ENCODE results near the gene FOXN3.

The FOXN3 gene

DNA sequence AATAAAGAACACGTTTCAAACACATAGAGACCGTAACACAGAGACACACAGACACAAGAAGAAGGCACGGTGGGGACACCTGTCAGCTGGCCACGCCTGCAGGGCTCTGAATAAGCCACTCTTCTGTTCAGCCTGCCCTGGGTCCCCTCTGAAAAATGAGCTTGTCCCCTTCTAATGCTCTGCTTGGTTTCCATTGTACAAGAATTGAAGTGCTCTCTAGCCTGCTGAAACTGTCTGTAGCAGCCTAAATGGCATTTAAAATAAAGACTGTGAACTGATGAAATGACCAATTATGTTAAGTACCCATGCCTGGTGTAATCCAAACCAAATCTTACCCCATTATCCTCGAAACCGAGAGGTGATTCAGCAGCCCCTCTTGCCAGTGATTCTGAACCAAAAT is 139.8 kb downstream of the FOXN3 start:
- DNase-seq (ENCODE audit: low read depth, low spot score): no peak

DNA sequence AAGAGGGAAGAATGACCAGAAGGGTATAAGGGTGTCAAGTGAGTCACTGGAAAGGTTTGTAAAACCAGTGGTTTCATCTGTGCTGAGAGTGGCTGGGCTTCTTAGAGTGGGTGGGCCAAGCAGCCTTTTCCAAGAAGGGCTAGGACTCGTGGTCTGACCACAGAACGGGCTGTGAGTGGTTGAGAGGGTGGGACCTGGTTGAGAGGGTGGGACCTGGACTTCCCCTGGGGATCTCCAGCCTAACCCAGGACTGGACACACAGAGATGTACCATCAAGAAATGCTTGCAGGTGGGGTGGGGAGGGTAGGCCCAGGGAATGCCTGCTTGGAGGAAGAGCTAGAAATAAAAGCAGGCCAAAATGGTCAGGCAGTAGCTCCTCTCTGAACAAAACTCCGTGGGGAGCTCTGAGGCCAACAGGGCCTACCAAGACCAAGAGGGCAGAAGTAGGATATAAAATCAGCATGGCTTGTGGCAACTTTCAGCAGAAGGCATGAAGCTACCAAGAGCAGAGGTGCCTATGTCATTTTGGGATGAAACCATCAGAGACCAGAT is 140.5 kb downstream of the FOXN3 start:
- peak; percentile 86 for DNase-seq (ENCODE audit: low read depth, low spot score)

DNA sequence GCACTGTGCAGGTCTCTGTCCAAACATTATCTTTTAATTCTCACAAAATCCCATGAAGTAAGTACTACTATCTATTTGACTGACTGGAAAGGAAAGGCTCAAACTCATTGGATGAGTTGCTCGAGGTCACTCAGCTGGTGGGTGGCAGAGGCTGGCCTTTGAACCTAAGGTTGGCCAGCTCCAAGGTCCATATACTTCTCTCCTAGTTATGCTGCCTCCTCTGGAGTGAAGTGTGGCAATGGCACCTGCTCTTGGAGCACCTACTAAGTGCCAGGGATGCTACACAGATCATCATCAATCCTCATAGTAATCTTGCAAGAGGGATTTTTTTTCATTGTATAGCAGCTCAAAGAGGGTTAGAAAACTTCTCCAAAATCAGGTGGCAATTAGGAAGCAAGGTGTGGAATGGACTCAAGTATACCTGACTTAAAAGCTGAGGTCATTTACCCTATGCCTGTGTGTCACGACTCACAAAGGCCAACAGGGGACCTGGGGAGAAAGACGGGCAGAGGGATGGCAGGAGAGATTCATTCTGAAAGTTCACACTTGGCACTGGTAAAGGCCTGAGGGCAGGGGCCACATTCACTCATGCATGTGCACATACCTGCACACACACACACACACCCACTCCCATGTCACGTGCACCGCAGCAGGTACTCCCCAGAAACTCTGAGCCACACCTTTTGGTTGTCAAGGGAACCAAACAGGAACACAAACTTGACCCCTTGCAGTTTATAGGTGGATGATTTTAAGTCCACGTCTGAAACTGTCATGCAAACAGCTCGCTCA is 146.4 kb downstream of the FOXN3 start:
- no peak for DNase-seq (ENCODE audit: low read depth, low spot score)

DNA sequence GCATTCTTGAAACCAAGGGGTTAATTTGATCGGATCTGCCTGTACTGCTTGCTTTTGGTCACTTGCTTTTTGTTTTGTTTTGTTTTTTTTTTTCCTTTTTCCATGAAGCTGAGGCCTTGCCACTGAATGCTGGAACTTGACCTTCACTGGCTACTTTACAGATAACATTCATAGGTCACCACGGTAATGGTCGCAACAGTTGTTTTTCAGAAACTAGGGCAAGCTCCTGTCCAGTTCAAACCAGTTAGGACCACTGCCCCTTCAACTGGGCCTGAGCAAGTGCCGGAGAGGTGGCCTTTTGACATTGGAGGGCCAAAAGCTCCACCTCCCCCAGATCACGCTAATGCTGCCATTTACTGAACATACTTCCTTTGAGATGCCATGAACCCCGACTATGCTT is 147.6 kb downstream of the FOXN3 start:
- no peak for DNase-seq (ENCODE audit: low read depth, low spot score)

DNA sequence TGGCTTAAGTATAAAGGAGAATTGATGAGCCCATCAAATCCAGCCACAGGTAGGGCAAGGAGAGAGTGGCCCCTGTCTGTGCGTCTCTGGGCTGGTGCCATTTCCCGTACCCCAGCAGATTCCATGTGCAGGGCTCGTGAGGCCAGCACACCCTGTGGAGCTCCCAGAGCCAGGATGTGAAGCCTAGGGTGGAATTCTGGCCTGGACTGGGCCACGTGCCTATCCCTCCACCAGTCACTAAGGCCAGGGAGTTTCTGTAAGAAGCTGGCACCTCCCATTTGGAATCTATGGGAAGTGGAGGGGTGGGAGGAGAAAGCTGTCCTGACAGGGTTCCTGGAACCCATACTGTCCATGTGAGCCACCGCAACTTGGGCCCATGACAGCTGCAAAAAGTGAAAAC is 148.5 kb downstream of the FOXN3 start:
- no peak for DNase-seq (ENCODE audit: low read depth, low spot score)

DNA sequence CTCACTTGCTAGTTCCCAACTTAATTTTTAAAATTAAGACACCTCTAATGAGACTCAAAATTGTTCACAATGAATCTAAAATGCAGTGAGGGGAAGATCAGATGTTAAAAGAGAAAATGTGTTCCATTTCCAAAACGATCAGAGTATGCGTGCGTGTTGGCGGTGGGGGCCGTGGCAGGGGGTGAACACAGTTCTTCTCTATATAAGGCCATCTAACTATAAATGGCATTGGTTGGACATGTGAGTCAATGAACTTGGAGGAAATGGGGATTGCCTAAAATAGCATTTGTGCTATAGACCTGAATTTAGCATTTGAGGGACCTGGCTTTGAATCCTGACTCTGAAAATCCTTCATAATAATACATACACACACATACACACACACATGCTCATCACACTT is 149.4 kb downstream of the FOXN3 start:
- no peak for DNase-seq (ENCODE audit: low read depth, low spot score)

DNA sequence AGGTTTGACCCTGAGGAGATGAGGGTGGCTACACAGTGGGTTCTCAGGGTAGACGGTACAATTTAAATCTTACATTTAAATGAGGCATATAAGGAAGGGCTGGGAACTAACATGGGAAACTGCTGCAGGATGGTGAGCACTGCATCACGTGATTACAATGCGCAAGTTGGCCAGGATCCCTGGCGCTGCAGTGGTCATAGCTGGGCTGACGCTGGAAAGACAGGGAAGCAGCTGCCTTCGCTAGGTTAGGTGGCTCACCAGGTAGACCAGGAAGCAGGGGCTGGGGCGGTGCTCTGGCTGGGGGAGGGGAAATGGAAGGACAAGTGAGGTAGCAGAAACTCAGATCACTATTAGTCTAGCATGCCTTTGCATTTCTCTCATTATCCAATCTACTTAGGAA is 149.9 kb downstream of the FOXN3 start:
- DNase-seq (ENCODE audit: low read depth, low spot score): no peak

DNA sequence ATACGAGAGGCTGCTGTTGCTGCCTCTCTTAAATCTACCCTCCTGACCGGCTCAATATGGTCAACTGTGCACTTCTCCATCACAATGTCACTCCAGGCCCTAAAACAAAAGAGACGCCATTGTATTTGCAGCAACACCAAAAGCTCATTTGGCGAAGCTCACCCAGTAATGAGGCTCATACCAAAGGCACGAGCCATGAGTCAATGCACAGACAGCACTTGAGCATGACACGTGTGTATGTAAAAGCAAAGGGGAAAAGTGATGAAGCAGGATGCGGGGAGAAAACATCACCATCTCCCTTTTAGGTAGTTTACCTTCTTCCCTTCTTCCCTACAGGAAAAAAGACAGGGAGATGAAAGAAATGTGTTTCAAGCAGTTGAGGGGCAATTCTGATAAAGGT is 150.3 kb downstream of the FOXN3 start:
- peak; percentile 34 for DNase-seq (ENCODE audit: low read depth, low spot score)

DNA sequence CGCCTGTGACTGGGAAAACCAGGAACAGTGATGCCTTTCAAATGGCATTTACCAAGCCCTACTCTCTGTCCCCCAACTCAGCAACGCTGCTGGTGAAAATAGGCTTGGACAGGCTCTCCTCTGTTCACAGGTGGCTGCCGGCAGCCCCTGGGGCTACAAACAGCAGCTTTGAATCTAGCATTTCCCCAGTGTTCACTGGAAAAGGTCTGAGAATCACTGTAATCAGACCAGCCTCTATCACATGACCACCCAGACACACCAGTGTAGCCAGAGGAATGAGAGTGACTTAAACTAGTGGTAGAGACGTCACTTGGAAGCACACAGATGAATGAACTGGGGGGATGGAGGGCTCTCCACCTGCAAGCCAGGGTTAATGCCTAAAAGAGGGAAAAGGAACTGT is 151.8 kb downstream of the FOXN3 start:
- DNase-seq (ENCODE audit: low read depth, low spot score): no peak

DNA sequence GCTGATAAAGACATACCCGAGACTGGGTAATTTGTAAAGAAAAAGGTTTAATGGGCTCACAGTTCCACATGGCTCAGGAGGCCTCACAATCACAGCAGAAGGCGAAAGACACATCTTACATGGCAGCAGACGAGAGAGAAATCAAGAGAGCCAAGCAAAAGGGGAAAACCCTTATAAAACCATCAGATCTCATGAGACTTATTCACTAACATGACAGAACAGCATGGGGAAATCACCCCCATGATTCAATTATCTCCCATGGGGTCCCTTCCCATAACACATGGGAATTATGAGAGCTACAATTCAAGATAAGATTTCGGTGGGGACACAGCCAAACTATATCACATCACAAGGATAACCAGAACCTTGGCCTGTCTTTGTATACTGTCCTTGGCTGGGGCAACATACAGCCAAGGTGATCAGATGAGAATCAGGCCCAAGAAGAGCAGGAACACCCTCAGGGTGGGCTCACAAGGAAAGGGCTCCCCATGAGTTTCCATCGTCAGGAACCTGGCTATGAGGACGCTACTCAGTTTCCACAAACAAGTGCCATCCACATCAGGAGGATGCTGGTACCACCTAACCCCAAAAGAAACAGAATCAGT is 152.7 kb downstream of the FOXN3 start:
- no peak for DNase-seq (ENCODE audit: low read depth, low spot score)

DNA sequence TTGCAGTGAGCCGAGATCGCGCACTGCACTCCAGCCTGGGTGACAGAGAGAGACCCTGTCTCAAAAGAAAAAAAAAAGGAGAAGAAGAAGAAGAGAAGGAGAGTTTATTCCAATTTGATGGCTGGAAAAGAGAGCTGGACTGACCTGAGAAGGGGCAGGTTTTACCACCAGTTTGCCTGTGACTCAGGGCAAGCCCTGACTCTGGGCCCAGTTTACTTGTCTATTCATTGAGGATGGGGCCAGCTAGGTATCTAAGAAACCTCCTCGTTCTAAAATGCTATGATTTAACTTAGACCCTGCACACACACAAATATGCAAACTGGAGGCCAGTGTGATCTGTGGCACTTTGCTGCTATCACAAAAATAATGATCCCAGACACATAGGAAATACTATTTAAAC is 155.0 kb downstream of the FOXN3 start:
- DNase-seq (ENCODE audit: low read depth, low spot score): no peak

DNA sequence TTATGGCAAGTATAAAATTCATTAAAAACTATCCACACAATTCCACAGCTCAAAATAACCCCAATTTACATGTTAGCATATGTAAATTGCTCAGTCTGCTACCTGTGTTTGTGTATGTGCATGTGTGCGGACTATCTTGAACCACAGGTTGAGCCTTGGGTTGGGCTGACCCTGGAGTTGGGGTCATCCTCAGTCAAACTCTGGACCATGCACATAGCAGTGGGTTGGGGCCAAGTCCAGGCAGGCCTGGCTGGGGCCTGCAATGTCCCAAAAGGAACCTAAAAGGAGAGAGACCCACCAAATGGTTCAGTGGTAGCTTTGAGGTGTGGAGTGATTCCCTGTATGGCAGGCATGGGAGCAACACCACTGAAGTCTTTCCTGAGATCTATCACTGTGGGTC is 156.1 kb downstream of the FOXN3 start:
- DNase-seq (ENCODE audit: low read depth, low spot score): no peak

DNA sequence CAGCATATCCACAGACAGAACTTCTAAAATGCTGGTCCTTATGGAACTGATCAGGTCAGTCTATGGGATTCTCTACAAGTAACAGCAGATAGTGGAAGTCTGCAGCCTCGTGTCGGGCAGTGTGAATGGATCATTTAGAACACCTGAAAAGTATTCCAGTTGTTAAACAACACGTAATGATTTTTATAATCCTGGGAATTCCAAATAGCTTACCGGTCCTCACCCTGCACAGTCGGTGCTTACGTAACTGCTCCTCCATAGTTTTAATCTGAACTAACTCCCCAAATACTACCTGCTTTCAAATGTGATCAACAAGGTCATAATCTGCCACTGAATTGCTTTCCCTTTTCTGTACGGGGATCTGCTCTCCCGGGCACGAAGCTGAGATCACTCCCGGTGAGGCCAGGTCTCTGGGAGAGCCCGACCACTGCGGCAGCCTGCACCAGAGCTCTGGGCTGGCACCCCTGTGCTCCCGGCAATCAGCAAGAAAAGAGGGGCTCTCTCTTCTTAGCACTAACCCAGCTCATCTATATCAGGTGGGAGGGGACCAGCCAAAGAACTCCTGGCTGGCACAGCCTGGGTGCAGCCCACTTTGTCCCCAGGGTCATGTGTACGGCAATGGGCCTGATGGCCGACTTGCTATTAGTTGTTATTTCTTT is 157.0 kb downstream of the FOXN3 start:
- no peak for DNase-seq (ENCODE audit: low read depth, low spot score)

DNA sequence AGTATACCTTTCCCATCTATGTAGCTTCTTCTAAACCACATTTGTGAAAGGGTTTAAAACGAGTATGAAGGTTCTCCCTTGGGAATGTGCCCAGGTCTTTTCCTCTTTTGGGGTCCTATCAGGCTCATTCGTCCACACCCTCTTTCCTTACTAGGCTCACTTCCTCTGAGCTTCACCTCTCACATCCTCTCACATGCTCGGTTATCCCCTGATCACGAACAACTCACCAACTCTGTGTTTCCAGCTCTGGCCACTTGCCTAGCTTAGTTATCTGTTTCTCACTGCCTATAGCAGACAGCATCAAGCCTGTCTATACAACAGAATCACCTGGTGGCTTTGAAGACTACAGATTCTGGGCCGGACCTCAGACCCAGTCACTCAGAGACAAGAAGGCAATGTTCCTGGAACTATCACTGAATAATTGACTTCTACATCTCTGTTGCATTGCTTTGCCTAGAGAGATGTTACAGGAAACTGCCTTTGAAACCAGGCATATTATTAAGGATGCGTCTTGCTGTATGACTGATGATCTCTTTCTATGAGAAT is 158.2 kb downstream of the FOXN3 start:
- DNase-seq (ENCODE audit: low read depth, low spot score): no peak

DNA sequence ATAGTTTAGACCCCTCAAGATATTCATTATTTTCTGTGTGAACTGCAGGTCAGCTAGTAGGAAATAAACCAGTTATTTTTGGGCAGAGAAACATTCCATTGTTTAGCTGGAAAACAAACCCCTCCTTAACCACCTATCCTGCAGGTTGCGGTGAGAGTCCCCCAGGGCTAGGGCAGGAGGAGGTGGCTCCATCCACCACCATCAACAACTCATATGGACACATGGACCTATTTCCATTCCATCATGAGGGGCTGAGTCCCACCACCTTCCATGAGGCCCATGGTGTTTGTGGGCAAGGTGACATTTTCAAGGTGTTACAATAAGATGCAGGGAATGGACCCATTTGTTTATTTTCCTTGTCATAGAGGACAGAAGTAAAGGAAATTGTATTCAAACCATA is 160.1 kb downstream of the FOXN3 start:
- DNase-seq (ENCODE audit: low read depth, low spot score): no peak

DNA sequence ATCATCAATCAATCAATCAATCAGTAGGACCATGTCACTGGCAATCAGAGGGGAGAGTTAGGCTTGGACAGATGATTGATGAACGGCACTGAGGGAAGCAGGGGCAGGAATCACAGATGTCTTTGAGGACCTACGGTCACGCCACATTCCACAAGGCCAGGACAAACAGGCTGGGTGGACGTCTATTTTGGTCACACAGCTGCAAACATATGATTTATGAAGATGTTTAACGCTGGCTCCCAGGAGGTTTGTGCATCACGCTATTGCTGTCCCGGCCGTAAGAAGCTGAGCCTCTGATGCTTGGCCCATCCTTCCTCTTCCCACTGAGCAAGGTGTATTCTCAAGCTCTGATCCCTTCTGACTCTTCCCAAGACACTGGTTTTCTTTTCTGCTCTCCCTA is 160.8 kb downstream of the FOXN3 start:
- DNase-seq (ENCODE audit: low read depth, low spot score): no peak

DNA sequence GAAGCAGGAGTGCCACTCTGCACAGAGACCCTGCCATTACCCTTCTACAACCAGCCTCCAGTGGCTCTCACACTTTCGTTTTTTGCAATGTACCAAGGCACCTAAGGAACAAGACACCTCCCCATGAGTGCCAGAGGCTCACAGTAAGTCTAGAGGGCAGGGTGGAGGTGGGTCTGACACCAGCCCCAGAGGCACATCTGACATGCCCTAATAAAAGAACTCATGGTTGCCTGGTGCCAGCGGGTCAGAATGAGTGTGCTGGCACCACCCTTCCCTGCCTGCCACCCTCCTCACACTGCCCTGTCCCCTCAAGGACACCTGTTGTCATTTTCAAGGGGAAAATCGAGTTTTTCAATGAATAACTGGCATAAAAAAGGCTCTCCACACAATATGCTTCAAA is 161.2 kb downstream of the FOXN3 start:
- no peak for DNase-seq (ENCODE audit: low read depth, low spot score)

DNA sequence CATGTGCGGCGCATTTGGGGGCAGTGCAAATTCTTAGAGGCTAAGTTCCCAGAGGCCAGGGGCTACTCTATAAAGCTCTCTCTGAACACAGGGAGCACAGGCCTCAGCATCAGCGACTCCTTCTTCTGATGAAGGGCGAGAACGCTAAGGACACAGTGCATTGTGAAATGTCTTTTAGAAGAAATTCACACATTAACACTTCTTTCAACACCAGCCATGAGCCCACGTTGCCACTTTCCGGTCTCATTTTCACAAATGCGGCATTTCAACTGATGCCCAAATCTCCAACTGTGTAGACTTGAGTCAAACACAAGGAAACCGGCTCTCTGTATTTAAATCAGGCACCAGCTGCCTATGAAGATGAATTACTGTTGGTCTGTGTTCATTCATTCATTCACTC is 162.0 kb downstream of the FOXN3 start:
- no peak for DNase-seq (ENCODE audit: low read depth, low spot score)

DNA sequence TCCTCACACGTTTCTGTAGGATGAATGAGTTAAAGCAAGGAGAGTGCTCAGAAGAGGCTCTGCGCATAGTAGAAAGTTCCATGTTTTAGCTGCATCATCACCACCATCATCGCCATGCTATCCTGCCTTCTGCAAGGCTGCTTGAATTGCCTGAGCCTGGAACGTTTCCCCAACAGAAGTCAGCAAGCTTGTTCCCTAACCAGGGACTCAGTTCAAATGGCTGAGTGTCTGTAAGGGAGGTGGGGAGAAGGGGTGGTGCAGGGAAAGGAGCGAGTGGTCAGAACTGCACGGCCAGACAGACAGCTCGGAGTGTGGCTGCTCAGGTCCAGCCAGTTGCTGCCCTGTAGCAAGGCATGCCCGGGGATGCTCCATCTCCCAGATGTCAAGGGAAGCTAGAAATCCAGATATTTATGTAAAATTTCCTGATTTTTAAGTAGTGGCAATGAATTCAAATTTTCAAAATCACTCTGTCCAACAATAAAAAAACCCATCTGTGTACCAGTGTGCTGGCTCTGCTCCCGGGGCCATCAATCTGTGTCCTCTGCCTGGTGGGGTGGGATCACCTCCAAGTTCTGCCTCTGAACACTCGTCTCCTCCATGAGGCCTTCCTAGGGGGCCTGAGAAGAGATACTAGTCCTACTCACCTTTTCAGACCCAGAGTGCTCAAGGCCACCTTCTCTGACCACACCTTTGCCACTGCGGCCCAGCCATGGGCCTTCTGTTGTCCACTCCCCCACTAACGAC is 162.7 kb downstream of the FOXN3 start:
- no peak for DNase-seq (ENCODE audit: low read depth, low spot score)

DNA sequence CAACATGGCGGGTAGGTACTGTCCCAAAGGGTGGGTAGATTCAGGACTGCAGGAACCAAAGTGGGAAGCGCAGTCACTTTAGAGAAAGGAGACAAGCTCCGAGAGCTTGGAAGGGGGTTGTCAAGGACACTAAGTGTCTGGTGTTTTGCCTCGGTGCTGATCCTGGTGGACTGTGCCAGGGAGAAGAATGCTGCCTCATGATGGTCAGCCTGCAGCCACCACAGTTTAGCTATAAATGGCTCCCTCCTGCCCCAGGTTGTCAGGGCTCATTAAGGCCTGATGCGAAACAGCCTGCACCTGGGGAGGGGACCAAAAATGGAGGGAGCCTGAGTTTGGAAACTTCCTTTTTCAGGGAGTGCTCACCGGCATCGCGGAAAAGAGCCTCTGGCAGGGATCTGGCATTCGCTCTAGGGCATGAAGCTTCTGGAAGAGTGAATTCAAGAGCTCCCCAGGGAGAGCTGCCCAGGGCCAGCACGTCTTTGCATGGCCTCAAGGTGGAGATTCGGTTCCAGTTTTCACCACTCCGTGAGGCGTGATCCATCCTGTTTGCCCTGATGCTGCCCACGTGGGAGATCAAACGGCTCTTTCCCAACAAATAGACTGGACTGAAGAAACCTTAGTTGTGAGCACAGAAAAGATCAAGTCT is 164.0 kb downstream of the FOXN3 start:
- DNase-seq (ENCODE audit: low read depth, low spot score): no peak

DNA sequence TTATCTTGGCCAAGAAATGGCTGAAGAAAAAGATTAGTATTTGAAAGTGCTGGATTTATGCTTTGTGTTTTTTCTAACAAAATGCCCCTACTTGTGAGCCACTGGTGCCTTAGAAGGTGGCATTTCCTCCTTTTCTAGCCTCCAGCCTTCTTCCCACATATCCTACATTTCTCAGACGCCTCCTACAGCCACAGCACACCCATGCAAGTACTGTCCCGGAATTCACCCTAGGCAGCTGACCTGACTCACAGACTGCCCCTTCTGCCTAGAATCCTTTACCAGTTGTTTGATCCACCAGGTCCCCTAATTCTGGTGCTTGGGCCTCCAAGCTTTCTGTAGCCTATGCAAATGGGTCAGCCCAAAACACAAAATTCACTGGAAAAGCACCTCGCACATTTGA is 166.0 kb downstream of the FOXN3 start:
- DNase-seq (ENCODE audit: low read depth, low spot score): peak; percentile 45
